ENCODE data around the gene BRAF. TPM values are rescaled to one million over a fixed set of nuclear protein-coding genes. Genes with fewer than 3 reads are reported as not detected.

Gene BRAF
- total RNA-seq, 1 experiment from 2014 or later, result 29.7 TPM

DNA sequence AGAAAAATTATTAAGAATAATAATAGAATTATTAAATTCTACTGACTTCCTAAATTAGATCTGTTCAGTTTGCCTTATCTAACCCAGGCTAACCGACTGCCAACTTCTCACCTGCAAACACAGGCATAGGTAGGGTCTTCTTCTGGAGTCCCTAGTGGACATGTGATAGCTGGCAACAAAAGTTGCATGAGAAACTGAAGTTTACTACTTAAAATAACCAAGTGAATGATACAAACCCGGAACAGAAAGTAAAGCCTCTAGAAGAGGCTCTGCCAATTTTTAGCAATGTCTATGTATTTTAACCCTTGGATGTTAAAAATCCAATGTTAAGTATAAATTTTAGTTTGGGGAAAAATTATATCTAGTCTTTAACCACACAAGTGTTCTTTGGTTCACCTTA is 190.6 kb downstream of the BRAF start:
- H3K9me3 ChIP-seq (ENCODE audit: control insufficient read depth in 1 of 2, insufficient read depth in 1 of 2, low read depth in 1 of 2, low read length in 2 of 2), result no peaks in the 10 kb centered on the region
- CTCF ChIA-PET, result no interaction called here
- no peak overlapping the region for H3K9ac ChIP-seq (ENCODE audit: low read length)
- H3K36me3 ChIP-seq (ENCODE audit: control insufficient read depth in 1 of 2, insufficient read depth in 2 of 2, low read length in 2 of 2), result peaks cover 0 to 2% of the 10 kb centered on the region in 2 experiments; a peak in 1 of 4 replicates
- TF ChIP-seq, protein P1, sequence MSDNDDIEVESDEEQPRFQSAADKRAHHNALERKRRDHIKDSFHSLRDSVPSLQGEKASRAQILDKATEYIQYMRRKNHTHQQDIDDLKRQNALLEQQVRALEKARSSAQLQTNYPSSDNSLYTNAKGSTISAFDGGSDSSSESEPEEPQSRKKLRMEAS (IDR thresholded peaks at IDR 0.05), result no peak
- TF ChIP-seq EZH2 (IDR thresholded peaks at IDR 0.05) (no peak), EGR1 (IDR thresholded peaks at IDR 0.05; ENCODE audit: low read depth) (no peak), ELF1 (IDR thresholded peaks at IDR 0.05; ENCODE audit: borderline replicate concordance, low read depth) (no peak), CEBPB (IDR thresholded peaks at IDR 0.05; ENCODE audit: low read depth) (no peak), RAD21 (IDR thresholded peaks at IDR 0.05; ENCODE audit: low read depth) (no peak), FOSL1 (IDR thresholded peaks at IDR 0.05; ENCODE audit: low read depth) (no peak), JUND (IDR thresholded peaks at IDR 0.05) (no peak), SP1 (IDR thresholded peaks at IDR 0.05; ENCODE audit: low read depth) (no peak), YY1 (IDR thresholded peaks at IDR 0.05; ENCODE audit: extremely low read depth, insufficient replicate concordance, low read depth, low read length) (no peak), SIN3A (IDR thresholded peaks at IDR 0.05; ENCODE audit: low read depth) (no peak), CBX3 (IDR thresholded peaks at IDR 0.05; ENCODE audit: low read depth) (no peak)
- TF ChIP-seq, protein P2, sequence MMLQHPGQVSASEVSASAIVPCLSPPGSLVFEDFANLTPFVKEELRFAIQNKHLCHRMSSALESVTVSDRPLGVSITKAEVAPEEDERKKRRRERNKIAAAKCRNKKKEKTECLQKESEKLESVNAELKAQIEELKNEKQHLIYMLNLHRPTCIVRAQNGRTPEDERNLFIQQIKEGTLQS (IDR thresholded peaks at IDR 0.05), result no peak
- TF ChIP-seq, protein P3, sequence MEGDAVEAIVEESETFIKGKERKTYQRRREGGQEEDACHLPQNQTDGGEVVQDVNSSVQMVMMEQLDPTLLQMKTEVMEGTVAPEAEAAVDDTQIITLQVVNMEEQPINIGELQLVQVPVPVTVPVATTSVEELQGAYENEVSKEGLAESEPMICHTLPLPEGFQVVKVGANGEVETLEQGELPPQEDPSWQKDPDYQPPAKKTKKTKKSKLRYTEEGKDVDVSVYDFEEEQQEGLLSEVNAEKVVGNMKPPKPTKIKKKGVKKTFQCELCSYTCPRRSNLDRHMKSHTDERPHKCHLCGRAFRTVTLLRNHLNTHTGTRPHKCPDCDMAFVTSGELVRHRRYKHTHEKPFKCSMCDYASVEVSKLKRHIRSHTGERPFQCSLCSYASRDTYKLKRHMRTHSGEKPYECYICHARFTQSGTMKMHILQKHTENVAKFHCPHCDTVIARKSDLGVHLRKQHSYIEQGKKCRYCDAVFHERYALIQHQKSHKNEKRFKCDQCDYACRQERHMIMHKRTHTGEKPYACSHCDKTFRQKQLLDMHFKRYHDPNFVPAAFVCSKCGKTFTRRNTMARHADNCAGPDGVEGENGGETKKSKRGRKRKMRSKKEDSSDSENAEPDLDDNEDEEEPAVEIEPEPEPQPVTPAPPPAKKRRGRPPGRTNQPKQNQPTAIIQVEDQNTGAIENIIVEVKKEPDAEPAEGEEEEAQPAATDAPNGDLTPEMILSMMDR (IDR thresholded peaks at IDR 0.05 in 2 of 3, conservative IDR thresholded peaks at IDR 0.05 in 1 of 3; ENCODE audit: borderline replicate concordance in 1 of 3, insufficient read depth in 1 of 3, low read depth in 2 of 3, low read length in 2 of 3), result no peak
- TF ChIP-seq, protein P4, sequence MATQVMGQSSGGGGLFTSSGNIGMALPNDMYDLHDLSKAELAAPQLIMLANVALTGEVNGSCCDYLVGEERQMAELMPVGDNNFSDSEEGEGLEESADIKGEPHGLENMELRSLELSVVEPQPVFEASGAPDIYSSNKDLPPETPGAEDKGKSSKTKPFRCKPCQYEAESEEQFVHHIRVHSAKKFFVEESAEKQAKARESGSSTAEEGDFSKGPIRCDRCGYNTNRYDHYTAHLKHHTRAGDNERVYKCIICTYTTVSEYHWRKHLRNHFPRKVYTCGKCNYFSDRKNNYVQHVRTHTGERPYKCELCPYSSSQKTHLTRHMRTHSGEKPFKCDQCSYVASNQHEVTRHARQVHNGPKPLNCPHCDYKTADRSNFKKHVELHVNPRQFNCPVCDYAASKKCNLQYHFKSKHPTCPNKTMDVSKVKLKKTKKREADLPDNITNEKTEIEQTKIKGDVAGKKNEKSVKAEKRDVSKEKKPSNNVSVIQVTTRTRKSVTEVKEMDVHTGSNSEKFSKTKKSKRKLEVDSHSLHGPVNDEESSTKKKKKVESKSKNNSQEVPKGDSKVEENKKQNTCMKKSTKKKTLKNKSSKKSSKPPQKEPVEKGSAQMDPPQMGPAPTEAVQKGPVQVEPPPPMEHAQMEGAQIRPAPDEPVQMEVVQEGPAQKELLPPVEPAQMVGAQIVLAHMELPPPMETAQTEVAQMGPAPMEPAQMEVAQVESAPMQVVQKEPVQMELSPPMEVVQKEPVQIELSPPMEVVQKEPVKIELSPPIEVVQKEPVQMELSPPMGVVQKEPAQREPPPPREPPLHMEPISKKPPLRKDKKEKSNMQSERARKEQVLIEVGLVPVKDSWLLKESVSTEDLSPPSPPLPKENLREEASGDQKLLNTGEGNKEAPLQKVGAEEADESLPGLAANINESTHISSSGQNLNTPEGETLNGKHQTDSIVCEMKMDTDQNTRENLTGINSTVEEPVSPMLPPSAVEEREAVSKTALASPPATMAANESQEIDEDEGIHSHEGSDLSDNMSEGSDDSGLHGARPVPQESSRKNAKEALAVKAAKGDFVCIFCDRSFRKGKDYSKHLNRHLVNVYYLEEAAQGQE (IDR thresholded peaks at IDR 0.05; ENCODE audit: low read depth), result no peak
- no peak for ATAC-seq
- H3K27ac ChIP-seq (ENCODE audit: low read depth, low read length), result no peak overlapping the region
- no peak overlapping the region for H2AFZ ChIP-seq (ENCODE audit: low read depth, low read length, poor library complexity, severe bottlenecking)
- DNase-seq (ENCODE audit: low read depth, low spot score), result no peak
- no peaks in the 10 kb centered on the region for H3K9me2 ChIP-seq (ENCODE audit: insufficient read depth)
- no peaks in the 10 kb centered on the region for H4K20me1 ChIP-seq (ENCODE audit: insufficient read depth)
- H3K4me1 ChIP-seq (ENCODE audit: control insufficient read depth in 1 of 2, insufficient read depth in 2 of 2, low read length in 2 of 2), result no peaks in the 10 kb centered on the region
- intact Hi-C loops (cut with micrococcal nuclease), result no loop called here
- RAD21 ChIA-PET (ENCODE audit: low non-redundant PET in 1 of 2, low total read pairs in 2 of 2, uncharacterized antibody in 2 of 2, unreplicated experiment in 2 of 2), result no interaction called here
- H3K4me3 ChIP-seq (replicated peaks in 1 of 2; ENCODE audit: low read depth in 1 of 2, low read length in 2 of 2), result no peak overlapping the region
- H3K79me2 ChIP-seq (ENCODE audit: insufficient read depth, low read length), result no peaks in the 10 kb centered on the region
- no TSS peak for BruUV-seq (replicated peaks)
- POLR2A ChIA-PET, result no interaction called here
- no peak overlapping the region for H3K4me2 ChIP-seq (ENCODE audit: low read length)
- H3K27me3 ChIP-seq (ENCODE audit: insufficient read depth, low read length), result no peaks in the 10 kb centered on the region

All from HCT116 (cell line).